Spinal cord (tissue), 10 donors: ENCODE results near the gene QKI. TPM values are rescaled to one million over a fixed set of nuclear protein-coding genes. Genes with fewer than 3 reads are reported as not detected.
A peak's percentile ranks its signal among the peaks of the same experiment; 100 is the strongest.
"Not testable (repeated sequence)": the region's sequence is repeated elsewhere in the genome, so short reads cannot be mapped to it uniquely, and the experiment has no call there.

Experiments used
- DNase-seq, 6 donors: peaks; one replicate each; pipeline versions ENCODE4 v3.0.0 to v3.0.0-alpha.2; 2013 to 2015; ENCODE audit warnings: low spot score in 6 of 6, low read depth in 4 of 6
- H3K27ac ChIP-seq: one replicate; pipeline ENCODE4 v1.5.1; 2013; ENCODE audit warnings: low read depth, low read length, control low read depth
- H3K27me3 ChIP-seq: one replicate; pipeline ENCODE4 v1.6.1; 2013; ENCODE audit warnings: low read length; ENCODE audit not compliant: control insufficient read depth, insufficient read depth
- H3K36me3 ChIP-seq: one replicate; pipeline ENCODE4 v1.6.1; 2013; ENCODE audit warnings: low read length; ENCODE audit not compliant: control insufficient read depth, insufficient read depth
- H3K4me1 ChIP-seq: one replicate; pipeline ENCODE4 v1.6.1; 2013; ENCODE audit warnings: low read length; ENCODE audit not compliant: control insufficient read depth, insufficient read depth
- H3K4me3 ChIP-seq: one replicate; pipeline ENCODE4 v1.5.1; 2013; ENCODE audit warnings: low read depth, low read length, control low read depth
- H3K9me3 ChIP-seq: one replicate; pipeline ENCODE4 v1.6.1; 2013; ENCODE audit warnings: low read length; ENCODE audit not compliant: control insufficient read depth, insufficient read depth
- whole genome bisulfite sequencing: methylation state at CpG from one replicate; pipeline ENCODE4 v1.1.5; 2013; ENCODE audit warnings: missing lambda C conversion rate; ENCODE audit not compliant: insufficient coverage; 5-methylcytosine and 5-hydroxymethylcytosine counted together
- polyA plus RNA-seq, 2 donors: library from polyadenylated mRNA; unstranded; fragments of 120-200 nt; gene quantifications; one replicate each; pipeline ENCODE4 v1.2.1, GENCODE V29; 2013; ENCODE audit not compliant: insufficient read length in 2 of 2
- total RNA-seq, 2 donors: library from RNA; depleted of rRNA in 1 of 2; stranded (reverse); fragments of 120-200 nt in 1 of 2; fragments of >200 nt in 1 of 2; gene quantifications; one replicate each; pipeline versions ENCODE4 v1.2.3 to v1.2.4, GENCODE V29; 2013 to 2014
- donor health status: healthy.

The QKI gene
- total and polyA plus RNA-seq, 4 donors: 346 to 877 (median 601) TPM

- Histone ChIP-seq H3K36me3 (no peaks in the 10 kb centered on the region), H3K4me3 (no peak overlapping the region), H3K27me3 (no peaks in the 10 kb centered on the region), H3K27ac (no peak overlapping the region), H3K4me1 (peaks cover 18% of the 10 kb centered on the region), H3K9me3 (no peaks in the 10 kb centered on the region)
- DNase-seq: no peak
- 89% methylated on average over 2 of the region's 7 CpGs for WGBS
Observed at GRCh38 chr6:163583558-163583957, 169.0 kb downstream of the QKI start.

GRCh38 chr6:163585932-163586437, 171.5 kb downstream of the QKI start:
- H3K4me3 ChIP-seq: no peak overlapping the region
- H3K36me3 ChIP-seq: no peaks in the 10 kb centered on the region
- H3K4me1 ChIP-seq: peaks cover 15% of the 10 kb centered on the region
- H3K9me3 ChIP-seq: no peaks in the 10 kb centered on the region
- WGBS: 80% methylated on average over 1 of the region's 8 CpGs
- H3K27me3 ChIP-seq: no peaks in the 10 kb centered on the region
- no peak overlapping the region for H3K27ac ChIP-seq
- no peak for DNase-seq

GRCh38 chr6:163586888-163587287, 172.4 kb downstream of the QKI start:
- 85% methylated on average over 4 of the region's 6 CpGs for WGBS
- Histone ChIP-seq H3K27me3 (no peaks in the 10 kb centered on the region), H3K9me3 (no peaks in the 10 kb centered on the region), H3K4me3 (no peak overlapping the region), H3K4me1 (peaks cover 15% of the 10 kb centered on the region), H3K36me3 (no peaks in the 10 kb centered on the region), H3K27ac (no peak overlapping the region)
- DNase-seq: no peak

GRCh38 chr6:163588220-163588919, 173.9 kb downstream of the QKI start:
- Histone ChIP-seq H3K9me3 (peaks cover 3% of the 10 kb centered on the region), H3K27ac (peak overlapping the region; percentile 44), H3K4me3 (no peak overlapping the region), H3K4me1 (peaks cover 11% of the 10 kb centered on the region), H3K36me3 (no peaks in the 10 kb centered on the region), H3K27me3 (no peaks in the 10 kb centered on the region)
- peak in 1 of 6 donors; percentile 75 for DNase-seq
- WGBS: 72% methylated on average over 17 of the region's 22 CpGs

GRCh38 chr6:163589387-163589786, 174.9 kb downstream of the QKI start:
- Histone ChIP-seq H3K27ac (peak overlapping the region; percentile 44), H3K4me3 (no peak overlapping the region), H3K36me3 (no peaks in the 10 kb centered on the region), H3K27me3 (no peaks in the 10 kb centered on the region), H3K4me1 (peaks cover 11% of the 10 kb centered on the region), H3K9me3 (peaks cover 3% of the 10 kb centered on the region)
- DNase-seq: peak in 1 of 6 donors; percentile 53
- whole genome bisulfite sequencing: 50% methylated on average over 5 of the region's 5 CpGs

GRCh38 chr6:163590132-163590531, 175.6 kb downstream of the QKI start:
- not testable (repeated sequence) for H3K4me3 ChIP-seq, H3K9me3 ChIP-seq, DNase-seq, H3K36me3 ChIP-seq, H3K27me3 ChIP-seq
- 88% methylated on average over 4 of the region's 9 CpGs for WGBS
- H3K4me1 ChIP-seq: peaks cover 11% of the 10 kb centered on the region
- peak overlapping the region; percentile 44 for H3K27ac ChIP-seq

- no peaks in the 10 kb centered on the region for H3K36me3 ChIP-seq
- no peaks in the 10 kb centered on the region for H3K27me3 ChIP-seq
- peaks cover 3% of the 10 kb centered on the region for H3K9me3 ChIP-seq
- no peak for DNase-seq
- H3K4me1 ChIP-seq: peaks cover 9% of the 10 kb centered on the region
- H3K4me3 ChIP-seq: no peak overlapping the region
- no CpG with 5 or more reads among the region's 3 CpGs for WGBS
- H3K27ac ChIP-seq: no peak overlapping the region
Observed at GRCh38 chr6:163592872-163593271, 178.4 kb downstream of the QKI start.

- H3K4me1 ChIP-seq: no peaks in the 10 kb centered on the region
- H3K36me3 ChIP-seq: no peaks in the 10 kb centered on the region
- DNase-seq: no peak
- peaks cover 3% of the 10 kb centered on the region for H3K9me3 ChIP-seq
- WGBS: no CpG with 5 or more reads among the region's 2 CpGs
- no peak overlapping the region for H3K4me3 ChIP-seq
- no peaks in the 10 kb centered on the region for H3K27me3 ChIP-seq
- H3K27ac ChIP-seq: no peak overlapping the region
Observed at GRCh38 chr6:163596174-163596573, 181.7 kb downstream of the QKI start.

GRCh38 chr6:163599136-163599535, 184.6 kb downstream of the QKI start:
- no peaks in the 10 kb centered on the region for H3K4me1 ChIP-seq
- H3K4me3 ChIP-seq: no peak overlapping the region
- H3K27ac ChIP-seq: no peak overlapping the region
- H3K9me3 ChIP-seq: no peaks in the 10 kb centered on the region
- no peaks in the 10 kb centered on the region for H3K27me3 ChIP-seq
- DNase-seq: no peak
- H3K36me3 ChIP-seq: no peaks in the 10 kb centered on the region

GRCh38 chr6:163599684-163600083, 185.2 kb downstream of the QKI start:
- WGBS: 88% methylated on average over 1 of the region's 2 CpGs
- Histone ChIP-seq H3K4me3 (no peak overlapping the region), H3K9me3 (no peaks in the 10 kb centered on the region), H3K36me3 (no peaks in the 10 kb centered on the region), H3K27me3 (no peaks in the 10 kb centered on the region), H3K4me1 (no peaks in the 10 kb centered on the region), H3K27ac (no peak overlapping the region)
- DNase-seq: no peak
